ENCODE data around the gene DHX35.

Gene DHX35

GRCh38 chr20:38940644-38941043 is 21.5 kb upstream of the DHX35 start:
- no peak for TF ChIP-seq CTCF (conservative IDR thresholded peaks at IDR 0.05; ENCODE audit: low read length)
- H3K4me3 ChIP-seq (ENCODE audit: low read length): no peak overlapping the region
- DNase-seq (ENCODE audit: low read depth): no peak

- H3K4me3 ChIP-seq (ENCODE audit: low read length): no peak overlapping the region
- DNase-seq (ENCODE audit: low read depth): no peak
- no peak for TF ChIP-seq CTCF (conservative IDR thresholded peaks at IDR 0.05; ENCODE audit: low read length)
These were observed 20.3 kb upstream of the DHX35 start for GRCh38 chr20:38941726-38942389.

GRCh38 chr20:38945012-38945411 is 17.1 kb upstream of the DHX35 start:
- no peak overlapping the region for H3K4me3 ChIP-seq (ENCODE audit: low read length)
- DNase-seq (ENCODE audit: low read depth): no peak
- TF ChIP-seq CTCF (conservative IDR thresholded peaks at IDR 0.05; ENCODE audit: low read length): no peak

GRCh38 chr20:38946836-38947235 is 15.3 kb upstream of the DHX35 start:
- DNase-seq (ENCODE audit: low read depth): no peak
- no peak overlapping the region for H3K4me3 ChIP-seq (ENCODE audit: low read length)
- TF ChIP-seq CTCF (conservative IDR thresholded peaks at IDR 0.05; ENCODE audit: low read length): no peak

GRCh38 chr20:38947931-38948362 is 14.2 kb upstream of the DHX35 start:
- H3K4me3 ChIP-seq (ENCODE audit: low read length): no peak overlapping the region
- TF ChIP-seq CTCF (conservative IDR thresholded peaks at IDR 0.05; ENCODE audit: low read length): no peak
- DNase-seq (ENCODE audit: low read depth): no peak

- DNase-seq (ENCODE audit: low read depth): no peak
- TF ChIP-seq CTCF (conservative IDR thresholded peaks at IDR 0.05; ENCODE audit: low read length): no peak
- no peak overlapping the region for H3K4me3 ChIP-seq (ENCODE audit: low read length)
These were observed 11.9 kb upstream of the DHX35 start for GRCh38 chr20:38950254-38950653.

GRCh38 chr20:38951611-38952010 is 10.5 kb upstream of the DHX35 start:
- no peak overlapping the region for H3K4me3 ChIP-seq (ENCODE audit: low read length)
- no peak for DNase-seq (ENCODE audit: low read depth)
- TF ChIP-seq CTCF (conservative IDR thresholded peaks at IDR 0.05; ENCODE audit: low read length): no peak

Measured in AG10803 (cell line).